HG03045 (cell line): ENCODE results near the gene PCOLCE2.

ENCODE experiments used
- ATAC-seq: cut with Tn5 transposase; IDR thresholded peaks from one replicate; pipeline ENCODE4 v1.9.1; 2021; ENCODE audit warnings: mild to moderate bottlenecking, moderate library complexity; ENCODE audit not compliant: unreplicated experiment

Gene PCOLCE2

GRCh38 chr3:142866841-142867631, 21.8 kb downstream of the PCOLCE2 start:
- no peak for ATAC-seq

DNA sequence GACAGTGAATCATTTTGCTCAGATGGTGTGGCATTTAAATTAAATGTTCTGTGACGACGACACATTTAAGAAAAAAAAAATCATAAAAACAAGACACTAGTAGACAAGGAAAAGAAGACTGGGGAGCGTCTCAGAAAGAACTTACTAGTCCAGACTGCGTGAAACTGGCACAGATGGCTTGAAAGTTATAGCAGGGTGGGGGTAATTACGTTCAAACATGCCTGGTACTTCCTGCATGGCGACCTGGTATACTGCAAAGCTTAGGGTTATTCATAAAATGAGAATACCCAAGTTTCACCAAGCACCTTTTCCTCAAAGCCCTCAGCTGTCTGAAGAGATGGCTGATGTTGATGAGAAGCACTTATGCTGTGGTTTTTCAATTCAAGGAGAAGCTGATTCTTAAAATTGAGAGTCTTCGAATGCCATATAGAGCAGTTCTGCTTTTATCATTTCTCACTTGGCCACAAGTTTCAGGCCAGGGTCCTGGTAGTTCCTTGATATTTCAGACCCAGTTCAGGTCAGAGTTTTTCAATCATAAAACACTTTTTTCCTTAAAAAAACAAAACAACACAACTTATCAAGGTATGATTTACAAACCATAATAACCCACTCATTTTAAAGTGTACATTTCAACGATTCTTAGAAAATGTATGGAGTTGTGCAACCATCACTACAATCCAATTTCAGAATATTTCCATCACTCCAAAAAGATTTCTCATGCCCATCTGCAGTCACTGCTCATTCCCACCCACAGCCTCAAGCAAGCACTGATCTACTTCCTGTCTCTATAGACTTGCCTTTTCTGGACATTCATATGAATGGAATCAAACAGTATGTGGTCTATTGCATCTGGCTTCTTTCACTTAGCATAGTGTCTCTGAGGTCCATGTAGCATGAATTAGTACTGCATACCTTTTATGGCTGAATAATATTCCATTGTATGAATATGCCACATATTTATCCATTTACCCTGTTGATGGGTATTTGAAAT, 24.7 kb downstream of the PCOLCE2 start:
- ATAC-seq = no peak

DNA sequence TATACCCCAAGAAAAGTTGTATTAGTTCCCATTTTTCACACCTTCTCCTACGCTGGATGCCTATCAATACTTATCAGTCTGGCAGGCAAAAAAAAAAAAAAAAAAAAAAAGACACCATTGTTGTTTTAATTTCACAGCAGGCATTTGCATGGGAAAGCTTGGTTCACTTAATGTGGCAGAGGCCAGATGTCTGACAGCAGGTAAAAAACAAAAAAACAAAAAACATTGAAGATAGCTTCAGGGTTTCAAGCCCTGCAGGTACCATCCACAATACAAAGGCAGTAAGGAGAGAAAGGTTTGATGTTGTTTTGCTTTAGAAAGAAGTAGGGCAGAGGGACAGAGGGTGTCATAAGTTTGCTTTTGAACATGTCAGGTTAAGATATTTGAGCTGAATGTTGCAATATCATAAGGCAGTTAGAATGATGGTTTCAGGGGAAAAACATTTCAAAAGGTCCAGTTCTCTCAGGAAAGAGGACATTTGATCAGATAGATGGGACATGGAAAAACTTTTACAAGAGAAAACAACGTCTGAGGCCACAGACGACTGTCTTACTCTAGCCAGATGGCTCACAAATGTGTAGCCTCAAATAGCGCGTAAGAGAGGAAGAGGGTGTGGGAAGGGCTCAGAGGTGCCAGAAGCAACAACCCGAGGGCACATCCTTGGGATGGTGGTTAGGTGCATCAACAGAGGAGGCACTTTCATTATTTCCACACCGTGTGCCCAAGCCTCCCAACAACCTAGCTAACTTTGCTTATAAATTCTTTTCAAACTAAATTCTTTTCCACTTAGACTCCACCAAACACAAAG, 25.7 kb downstream of the PCOLCE2 start:
- ATAC-seq = no peak

GRCh38 chr3:142861926-142862325, 27.0 kb downstream of the PCOLCE2 start:
- no peak for ATAC-seq

GRCh38 chr3:142858043-142858442, 30.8 kb downstream of the PCOLCE2 start:
- no peak for ATAC-seq

DNA sequence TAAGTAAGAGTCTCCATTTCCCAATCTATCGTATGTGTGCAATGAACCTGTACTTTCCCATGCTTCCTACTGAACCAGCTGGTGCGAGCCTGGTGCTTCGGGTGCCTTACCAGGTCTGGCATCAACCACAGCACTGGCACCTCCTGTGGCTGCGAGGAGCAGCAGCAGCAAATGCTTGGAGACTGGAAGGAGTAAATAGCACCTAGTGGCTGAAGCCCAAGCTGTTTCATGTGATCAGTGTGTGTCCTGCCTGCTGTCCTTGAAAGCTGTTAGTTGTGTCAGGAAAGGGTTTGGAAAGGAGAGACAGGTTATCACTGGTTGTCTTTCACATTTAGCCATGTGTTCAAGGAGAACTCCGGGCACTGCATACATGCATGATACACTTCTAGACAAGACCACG, 31.8 kb downstream of the PCOLCE2 start:
- ATAC-seq = no peak

DNA sequence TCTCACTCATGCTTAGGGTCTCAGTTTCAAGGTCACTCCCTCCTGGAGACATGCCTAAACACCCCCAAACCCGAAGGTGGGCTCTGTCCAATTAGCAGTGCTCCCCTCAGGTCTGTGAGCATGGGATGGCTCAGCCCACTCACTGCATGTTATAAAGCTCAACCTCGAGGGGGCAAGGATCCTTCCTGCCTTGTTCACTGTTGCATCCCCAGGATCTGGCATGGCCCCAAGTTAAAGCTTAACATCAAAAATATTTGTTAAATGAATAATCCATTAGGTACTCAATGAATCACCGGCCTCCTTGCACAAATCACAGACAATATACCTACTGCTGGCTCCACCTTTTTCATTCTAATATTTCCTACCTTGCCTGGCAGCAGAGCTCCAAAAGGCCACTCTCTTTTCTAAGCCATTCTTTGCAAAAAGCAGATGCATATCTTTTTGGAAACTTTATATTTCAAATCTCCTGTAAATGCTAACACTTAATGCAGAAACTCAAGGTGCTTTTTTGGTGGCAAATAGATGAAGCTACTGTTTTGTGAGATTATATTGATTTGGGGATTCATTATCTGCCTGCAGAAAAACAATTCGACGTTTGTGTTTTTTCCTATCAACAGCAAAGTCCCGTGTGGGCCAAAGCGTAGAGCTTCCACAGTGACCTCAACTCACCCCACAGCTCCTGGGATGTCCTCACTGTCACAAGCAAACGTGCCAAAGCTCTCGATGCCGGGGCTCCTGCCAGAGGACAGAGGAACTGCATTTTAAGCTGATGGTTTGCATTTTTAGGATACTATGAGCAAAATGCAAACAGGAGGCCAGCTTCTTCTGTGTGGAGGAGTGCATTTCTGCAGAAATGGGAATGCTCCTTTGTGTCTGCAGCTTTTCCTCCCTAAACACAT, 35.4 kb downstream of the PCOLCE2 start:
- no peak for ATAC-seq

- no peak for ATAC-seq
Measured at GRCh38 chr3:142852009-142852408, 36.9 kb downstream of the PCOLCE2 start.

GRCh38 chr3:142850395-142851023, 38.4 kb downstream of the PCOLCE2 start:
- ATAC-seq = no peak

GRCh38 chr3:142849148-142849547, 39.7 kb downstream of the PCOLCE2 start:
- no peak for ATAC-seq

GRCh38 chr3:142846779-142847577, 41.9 kb downstream of the PCOLCE2 start:
- no peak for ATAC-seq

DNA sequence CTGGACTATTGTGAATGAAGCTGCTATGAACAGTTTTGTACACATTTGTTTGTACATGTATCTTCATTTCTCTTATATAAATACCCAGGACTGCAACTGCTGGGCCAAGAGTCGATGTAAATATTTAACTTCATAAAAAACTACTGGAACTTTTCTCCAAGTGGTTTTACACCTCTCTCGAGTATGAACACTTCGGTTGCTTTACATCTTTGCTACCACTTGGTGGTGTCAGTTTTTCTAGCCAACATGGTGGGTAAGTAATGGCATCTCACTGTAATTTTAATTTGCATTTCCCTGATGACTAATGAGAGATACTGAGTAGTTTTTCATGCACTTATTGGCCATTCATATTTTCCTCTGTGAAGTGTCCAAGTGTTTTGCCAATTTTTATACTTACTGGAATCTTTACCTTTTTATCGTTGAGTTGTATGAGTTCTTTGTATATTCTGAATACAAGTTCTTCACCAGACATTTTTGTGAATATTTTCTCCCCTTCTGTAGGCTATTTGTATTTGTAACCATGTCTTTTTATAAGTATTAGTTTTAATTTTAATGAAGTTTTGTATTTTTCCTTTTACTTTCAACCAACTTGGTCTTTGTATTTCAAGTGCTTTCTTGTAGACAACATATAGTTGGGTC, 44.4 kb downstream of the PCOLCE2 start:
- no peak for ATAC-seq

GRCh38 chr3:142839831-142840230, 49.1 kb downstream of the PCOLCE2 start:
- ATAC-seq = no peak

GRCh38 chr3:142837526-142837925, 51.4 kb downstream of the PCOLCE2 start:
- ATAC-seq = no peak

GRCh38 chr3:142828703-142829305, 60.1 kb downstream of the PCOLCE2 start:
- ATAC-seq = peak; percentile 99

GRCh38 chr3:142819179-142819578, 69.7 kb downstream of the PCOLCE2 start:
- ATAC-seq = no peak

DNA sequence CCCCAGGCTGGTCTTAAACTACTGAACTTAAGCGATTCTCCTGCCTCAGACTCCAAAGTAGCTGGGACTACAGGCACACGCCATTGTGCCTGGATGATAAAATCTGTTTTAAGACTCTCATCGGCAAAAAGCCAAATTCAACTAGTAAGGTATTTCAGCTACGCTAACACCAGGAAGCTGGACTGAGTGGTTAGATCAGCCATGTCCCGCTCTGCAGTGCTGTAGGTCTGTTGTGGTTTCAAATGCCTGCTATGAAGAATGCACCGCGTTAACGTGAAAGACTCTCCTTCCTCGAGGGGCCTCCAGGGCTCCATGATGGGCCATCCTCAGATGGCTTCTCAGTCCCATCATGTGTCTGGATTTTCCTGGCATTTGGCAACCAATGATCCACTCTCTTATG, 70.2 kb downstream of the PCOLCE2 start:
- ATAC-seq = no peak

DNA sequence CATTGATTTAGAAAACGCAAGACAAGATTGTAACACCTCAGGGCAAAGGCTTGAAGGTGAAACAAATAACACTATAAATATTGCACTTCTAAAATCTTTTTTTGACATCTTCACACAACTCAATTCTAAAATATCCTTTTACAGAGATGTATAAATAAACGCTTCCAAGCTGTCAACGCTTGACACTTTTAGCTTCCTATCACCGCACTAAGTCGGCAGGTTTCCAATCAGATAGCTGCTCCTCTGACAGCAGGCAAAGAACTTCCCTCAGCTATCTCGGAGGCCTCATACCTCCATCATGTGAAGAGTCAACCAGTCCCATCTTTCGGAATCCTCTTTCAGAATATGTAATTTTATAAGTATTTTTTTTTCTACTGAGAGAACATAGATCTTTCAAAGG, 71.0 kb downstream of the PCOLCE2 start:
- no peak for ATAC-seq
